HT-29 (cell line): ENCODE measurements around the gene CITED4. TPM values are rescaled to one million over a fixed set of nuclear protein-coding genes. Genes with fewer than 3 reads are reported as not detected.

Experiments used
- total RNA-seq: library from RNA; depleted of rRNA; stranded (reverse); fragments of >200 nt; shearing (Covaris generic); gene quantifications from 2 replicates; pipeline ENCODE4 v1.2.3, GENCODE V29; 2014; rRNA removed

The CITED4 gene
- total RNA-seq, 1 experiment from 2014 or later = 3.1 TPM

Other genes with a start within 250 kb of the CITED4 start
- 0.05 TPM in 1 of 2 replicates, not detected in the other for gene RIMS3, start 196.7 kb downstream of the CITED4 start, total RNA-seq
- 42.6 and 43.5 TPM in 2 replicates for gene NFYC, start 170.7 kb downstream of the CITED4 start, total RNA-seq
- gene KCNQ4, start 78.6 kb downstream of the CITED4 start, total RNA-seq = 0.74 and 0.83 TPM in 2 replicates
- 30.6 and 40.1 TPM in 2 replicates for gene CTPS1, start 117.3 kb upstream of the CITED4 start, total RNA-seq
- 0.23 TPM in 2 replicates for gene SLFNL1, start 159.4 kb upstream of the CITED4 start, total RNA-seq